CD14-positive monocyte (primary cell): Measurements from ENCODE around the gene PRKAR1B. TPM values are rescaled to one million over a fixed set of nuclear protein-coding genes. Genes with fewer than 3 reads are reported as not detected.

Experiments used
- DNase-seq, 3 donors: peaks; one replicate each; pipeline ENCODE4 v3.0.0-alpha.2; 2011 to 2022
- H2AFZ ChIP-seq: 2 replicates; pipeline ENCODE4 v1.6.0; 2012; ENCODE audit warnings: mild to moderate bottlenecking, low read depth, low read length, inconsistent platforms; ENCODE audit not compliant: insufficient read depth, poor library complexity, severe bottlenecking
- H3K27ac ChIP-seq, 2 donors: 1 replicate in 1 of 2; 2 replicates in 1 of 2; pipeline ENCODE4 v1.5.1; 2012 to 2013; ENCODE audit warnings: low read length in 2 of 2, control low read depth in 1 of 2, inconsistent platforms in 1 of 2, low read depth in 1 of 2, mild to moderate bottlenecking in 1 of 2
- H3K27me3 ChIP-seq, 2 donors: one replicate each; pipeline versions ENCODE4 v1.6.0 to v1.6.1; 2011 to 2013; ENCODE audit warnings: low read length in 2 of 2; ENCODE audit not compliant: control insufficient read depth in 2 of 2, insufficient read depth in 2 of 2
- H3K36me3 ChIP-seq, 2 donors: replicated peaks in 1 of 2; 1 replicate in 1 of 2; 2 replicates in 1 of 2; pipeline versions ENCODE4 v1.5.1 to v1.6.1; 2012 to 2013; ENCODE audit warnings: low read length in 2 of 2, control low read depth in 1 of 2, inconsistent platforms in 1 of 2, mild to moderate bottlenecking in 1 of 2; ENCODE audit not compliant: insufficient read depth in 2 of 2, control insufficient read depth in 1 of 2
- H3K4me1 ChIP-seq, 2 donors: 1 replicate in 1 of 2; 2 replicates in 1 of 2; pipeline versions ENCODE4 v1.5.1 to v1.6.1; 2012 to 2013; ENCODE audit warnings: low read length in 2 of 2, control low read depth in 1 of 2, inconsistent platforms in 1 of 2, mild to moderate bottlenecking in 1 of 2, moderate library complexity in 1 of 2; ENCODE audit not compliant: insufficient read depth in 2 of 2, control insufficient read depth in 1 of 2
- H3K4me2 ChIP-seq: replicated peaks from 2 replicates; pipeline ENCODE3; 2012; ENCODE audit warnings: low read length, moderate library complexity, mild to moderate bottlenecking; ENCODE audit not compliant: poor library complexity, severe bottlenecking; ENCODE audit errors: extremely low read depth
- H3K4me3 ChIP-seq, 3 experiments: fragments of 200-600 bp in 1 of 3; sonication (generic) in 1 of 3; replicated peaks in 1 of 3; 1 replicate in 2 of 3; 2 replicates in 1 of 3; pipeline ENCODE4 v1.5.1; 2011 to 2013; ENCODE audit warnings: low read length in 3 of 3, mild to moderate bottlenecking in 3 of 3, control low read depth in 2 of 3, low read depth in 2 of 3, inconsistent platforms in 1 of 3, moderate library complexity in 1 of 3
- H3K79me2 ChIP-seq: 2 replicates; pipeline ENCODE4 v1.6.0; 2012; ENCODE audit warnings: mild to moderate bottlenecking, control low read depth, inconsistent platforms, low read length, moderate library complexity; ENCODE audit not compliant: insufficient read depth
- H3K9ac ChIP-seq: 2 replicates; pipeline ENCODE4 v1.6.0; 2017; ENCODE audit warnings: low read length, mild to moderate bottlenecking; ENCODE audit not compliant: insufficient read depth, poor library complexity, severe bottlenecking
- H3K9me3 ChIP-seq, 2 donors: replicated peaks in 1 of 2; 1 replicate in 1 of 2; 2 replicates in 1 of 2; pipeline versions ENCODE4 v1.5.1 to v1.6.1; 2012 to 2013; ENCODE audit warnings: low read length in 2 of 2, control low read depth in 1 of 2; ENCODE audit not compliant: control insufficient read depth in 1 of 2, insufficient read depth in 1 of 2
- H4K20me1 ChIP-seq: 2 replicates; pipeline ENCODE4 v1.6.0; 2012; ENCODE audit warnings: mild to moderate bottlenecking, low read length, control low read depth, moderate library complexity; ENCODE audit not compliant: insufficient read depth
- H3K27ac Mint-ChIP-seq, 7 donors: one replicate each; pipeline ENCODE4 v1.8.0; 2020; ENCODE audit warnings: mild to moderate bottlenecking in 7 of 7, mixed read lengths in 7 of 7, moderate library complexity in 6 of 7, inconsistent platforms in 2 of 7
- H3K27me3 Mint-ChIP-seq, 3 donors: one replicate each; pipeline ENCODE4 v1.8.0; 2021 to 2022; ENCODE audit warnings: low read depth in 3 of 3, mild to moderate bottlenecking in 3 of 3, mixed read lengths in 3 of 3, moderate library complexity in 3 of 3, inconsistent platforms in 1 of 3
- H3K36me3 Mint-ChIP-seq, 2 donors: one replicate each; pipeline ENCODE4 v1.8.0; 2020; ENCODE audit warnings: mixed read lengths in 2 of 2, inconsistent platforms in 1 of 2, mild to moderate bottlenecking in 1 of 2
- H3K4me1 Mint-ChIP-seq: one replicate; pipeline ENCODE4 v1.8.0; 2020; ENCODE audit warnings: mild to moderate bottlenecking, mixed read lengths
- H3K4me3 Mint-ChIP-seq, 2 donors: one replicate each; pipeline ENCODE4 v1.8.0; 2020; ENCODE audit warnings: mild to moderate bottlenecking in 2 of 2, mixed read lengths in 2 of 2, moderate library complexity in 1 of 2
- H3K9me3 Mint-ChIP-seq, 7 donors: one replicate each; pipeline ENCODE4 v1.8.0; 2020 to 2022; ENCODE audit warnings: mixed read lengths in 7 of 7, mild to moderate bottlenecking in 6 of 7, moderate library complexity in 6 of 7, inconsistent platforms in 2 of 7
- CTCF ChIP-seq: fragments of 200-600 bp; IDR thresholded peaks from one replicate; pipeline ENCODE4 v1.8.0; 2022; ENCODE audit warnings: antibody characterized with exemption, mild to moderate bottlenecking
- WGBS: methylation state at CpG from one replicate; pipeline ENCODE4 v1.1.5; 2013; ENCODE audit warnings: missing lambda C conversion rate; ENCODE audit not compliant: insufficient coverage; 5-methylcytosine and 5-hydroxymethylcytosine counted together
- intact Hi-C, 2 donors: fragments of 100-400 bp; cut with micrococcal nuclease; formaldehyde crosslinking; loops; one replicate each; pipeline versions ENCODE4 v1.15.0 to v1.15.1; 2023
- polyA minus RNA-seq: library from RNA; depleted of rRNA, polyadenylated mRNA; stranded (reverse); fragments of >200 nt; gene quantifications from 2 replicates; pipeline ENCODE4 v1.2.3, GENCODE V29; 2012
- polyA plus RNA-seq, 3 donors: library from polyadenylated mRNA; depleted of rRNA in 1 of 3; unstranded in 2 of 3; stranded (reverse) in 1 of 3; fragments of 300-500 nt in 2 of 3; fragments of >200 nt in 1 of 3; fragmentation: Illumina TruSeq in 2 of 3; gene quantifications; 1 replicate in 2 of 3; 2 replicates in 1 of 3; pipeline ENCODE4 v1.2.3, GENCODE V29; 2012 to 2021
- total RNA-seq, 12 experiments: library from RNA in 1 of 12; stranded (reverse) in 1 of 12; fragments of 120-200 nt in 1 of 12; gene quantifications; one replicate each; pipeline ENCODE4 v1.2.4 and lab custom pipeline; 2013 to 2026; ENCODE audit warnings: mixed read lengths in 6 of 12, inconsistent platforms in 1 of 12

Gene PRKAR1B
- 0.83 TPM for total RNA-seq (2013)
- 1 to 10 TPM in 2 of 3 donors, under 1 TPM in 1; 0.94 to 2.1 (median 1.1) TPM for polyA plus RNA-seq
- polyA minus RNA-seq = 0.83 and 1.6 TPM in 2 replicates
- total RNA-seq (lab: John Stamatoyannopoulos, UW) = 0.98 to 5.7 (median 2.0) reads per million in 11 experiments

GRCh38 chr7:727104-727805, at the start of gene PRKAR1B:
PRKAR1B (minus strand) TSS chr7:727281; CDS start chr7:711505, 15,776 bp downstream.
- H3K27me3 Mint-ChIP-seq = peaks cover 0 to 3% (median 2%) of the 10 kb centered on the region in 3 donors
- peak within 1 kb of the TSS; percentile 30 to 80 (median 50) for H3K4me3 ChIP-seq
- H2AFZ ChIP-seq = peak within 1 kb of the TSS; percentile 100
- H3K36me3 Mint-ChIP-seq = peaks cover 10 to 15% of the 10 kb centered on the region in 2 donors
- peaks cover 22 to 35% (median 28%) of the 10 kb centered on the region in 7 donors for H3K9me3 Mint-ChIP-seq
- peak within 1 kb of the TSS in 1 of 2 donors; percentile 75 for H3K27ac ChIP-seq
- peaks cover 13 to 26% of the 10 kb centered on the region in 2 donors for H3K36me3 ChIP-seq
- H3K9ac ChIP-seq = peak within 1 kb of the TSS; percentile 66
- H3K27ac Mint-ChIP-seq = no peak within 1 kb of the TSS
- DNase-seq = no peak
- peaks cover 7 to 13% of the 10 kb centered on the region in 2 donors for H3K9me3 ChIP-seq
- no peaks in the 10 kb centered on the region for H3K27me3 ChIP-seq
- peaks cover 17% of the 10 kb centered on the region for H3K4me1 Mint-ChIP-seq
- peak within 1 kb of the TSS; percentile 79 for H3K4me2 ChIP-seq
- H3K79me2 ChIP-seq = no peaks in the 10 kb centered on the region
- 0% methylated on average over 44 of the region's 66 CpGs for WGBS
- H3K4me3 Mint-ChIP-seq = peak within 1 kb of the TSS; percentile 65 to 86
- no peaks in the 10 kb centered on the region for H4K20me1 ChIP-seq
- intact Hi-C loops = loop anchor here in 1 of 2 donors (10.0 kb wide), 1 partner anchor 122 kb away; no protein-coding TSS in a partner anchor
- no peak for TF ChIP-seq CTCF
- peaks cover 13 to 15% of the 10 kb centered on the region in 2 donors for H3K4me1 ChIP-seq

GRCh38 chr7:776381-776780, 49.3 kb upstream of the PRKAR1B start:
- Mint-ChIP-seq H3K4me1 (no peaks in the 10 kb centered on the region), H3K36me3 (peaks cover 37 to 67% of the 10 kb centered on the region in 2 donors), H3K27ac (no peak overlapping the region), H3K4me3 (no peak overlapping the region), H3K9me3 (no peaks in the 10 kb centered on the region), H3K27me3 (no peaks in the 10 kb centered on the region)
- H3K27me3 ChIP-seq = no peaks in the 10 kb centered on the region
- H3K79me2 ChIP-seq = no peaks in the 10 kb centered on the region
- intact Hi-C loops = no loop called here
- TF ChIP-seq CTCF = no peak
- no peaks in the 10 kb centered on the region for H3K4me1 ChIP-seq
- no peak overlapping the region for H3K27ac ChIP-seq
- no peak overlapping the region for H3K9ac ChIP-seq
- no peaks in the 10 kb centered on the region for H4K20me1 ChIP-seq
- no peak overlapping the region for H3K4me3 ChIP-seq
- H3K36me3 ChIP-seq = peaks cover 27 to 46% of the 10 kb centered on the region in 2 donors
- WGBS = 95% methylated on average over 5 of the region's 10 CpGs
- H3K9me3 ChIP-seq = no peaks in the 10 kb centered on the region
- H3K4me2 ChIP-seq = no peak overlapping the region
- no peak for DNase-seq
- H2AFZ ChIP-seq = no peak overlapping the region
